Kidney (tissue), 14 donors: Measurements from ENCODE around the gene FLNA. TPM values are rescaled to one million over a fixed set of nuclear protein-coding genes. Genes with fewer than 3 reads are reported as not detected.

Experiments
- DNase-seq, 5 donors: peaks; one replicate each; pipeline ENCODE4 v3.0.0-alpha.2; 2013 to 2020
- FAIRE-seq: peaks from 2 replicates; lab custom pipeline; 2012; peaks lifted over from hg19 to GRCh38; lab: Jason Lieb, UNC
- H3K27ac ChIP-seq, 2 donors: one replicate each; pipeline ENCODE4 v1.7.0; 2013; ENCODE audit warnings: low read depth in 2 of 2, low read length in 2 of 2, inconsistent platforms in 1 of 2
- H3K27me3 ChIP-seq: one replicate; pipeline ENCODE4 v1.7.1; 2013; ENCODE audit warnings: low read length, inconsistent platforms; ENCODE audit not compliant: control insufficient read depth, insufficient read depth
- H3K36me3 ChIP-seq, 3 donors: one replicate each; pipeline versions ENCODE4 v1.7.0 to v1.7.1; 2013; ENCODE audit warnings: low read length in 3 of 3, control low read depth in 1 of 3, inconsistent platforms in 1 of 3; ENCODE audit not compliant: insufficient read depth in 3 of 3, control insufficient read depth in 2 of 3
- H3K4me1 ChIP-seq, 3 donors: one replicate each; pipeline versions ENCODE4 v1.7.0 to v1.7.1; 2013; ENCODE audit warnings: low read length in 3 of 3, inconsistent platforms in 1 of 3, low read depth in 1 of 3; ENCODE audit not compliant: control insufficient read depth in 2 of 3, insufficient read depth in 2 of 3
- H3K4me3 ChIP-seq, 3 donors: one replicate each; pipeline versions ENCODE4 v1.7.0 to v1.8.1; 2013; ENCODE audit warnings: low read length in 3 of 3, control low read depth in 1 of 3, inconsistent platforms in 1 of 3
- H3K9ac ChIP-seq, 3 donors: one replicate each; pipeline versions ENCODE4 v1.7.0 to v1.7.1; 2013; ENCODE audit warnings: low read length in 3 of 3, control low read depth in 1 of 3, inconsistent platforms in 1 of 3
- H3K9me3 ChIP-seq, 3 donors: one replicate each; pipeline versions ENCODE4 v1.7.0 to v1.7.1; 2013; ENCODE audit warnings: low read length in 3 of 3, control low read depth in 1 of 3, inconsistent platforms in 1 of 3; ENCODE audit not compliant: control insufficient read depth in 2 of 3, insufficient read depth in 1 of 3
- intact Hi-C: fragments of 100-400 bp; cut with DNase I; formaldehyde crosslinking; loops from one replicate; pipeline ENCODE4 v1.11.1; 2022
- polyA plus RNA-seq: library from polyadenylated mRNA; stranded (reverse); fragments of 350-450 nt; fragmentation: Illumina TruSeq; extraction: RNeasy Lipid Tissue Mini Kit (QIAGEN cat#74804); gene quantifications from one replicate; pipeline ENCODE4 v1.2.3, GENCODE V29; 2014; ENCODE audit warnings: low read depth, low replicate concordance; ENCODE audit not compliant: insufficient read depth
- total RNA-seq: library from RNA; stranded (reverse); fragmentation: NEBNext Ultra II Directional; extraction: Animal tissue kit (Norgen Biotek cat#: 25700); gene quantifications from one replicate; pipeline ENCODE4 v1.2.1, GENCODE V29; 2021
- TF ChIP-seq, protein P1 (sequence below): IDR thresholded peaks from 3 replicates; pipeline ENCODE4 v1.5.1; 2012; ENCODE audit warnings: mild to moderate bottlenecking, moderate library complexity, borderline replicate concordance; ENCODE audit not compliant: insufficient read depth; ENCODE audit errors: extremely low read depth
- donor health status: control.
- donor health status: control.
- donor health status: control.
- donor health status: control.
- donor health status: control.
- donor health status: DM: yes; HTN: yes; CAD: no.
- donor health status: Normal renal cell carcinoma (clear cell type).

FLNA gene
- total and polyA plus RNA-seq, 2 donors from 2014 or later: 421 to 1,036 TPM

DNA sequence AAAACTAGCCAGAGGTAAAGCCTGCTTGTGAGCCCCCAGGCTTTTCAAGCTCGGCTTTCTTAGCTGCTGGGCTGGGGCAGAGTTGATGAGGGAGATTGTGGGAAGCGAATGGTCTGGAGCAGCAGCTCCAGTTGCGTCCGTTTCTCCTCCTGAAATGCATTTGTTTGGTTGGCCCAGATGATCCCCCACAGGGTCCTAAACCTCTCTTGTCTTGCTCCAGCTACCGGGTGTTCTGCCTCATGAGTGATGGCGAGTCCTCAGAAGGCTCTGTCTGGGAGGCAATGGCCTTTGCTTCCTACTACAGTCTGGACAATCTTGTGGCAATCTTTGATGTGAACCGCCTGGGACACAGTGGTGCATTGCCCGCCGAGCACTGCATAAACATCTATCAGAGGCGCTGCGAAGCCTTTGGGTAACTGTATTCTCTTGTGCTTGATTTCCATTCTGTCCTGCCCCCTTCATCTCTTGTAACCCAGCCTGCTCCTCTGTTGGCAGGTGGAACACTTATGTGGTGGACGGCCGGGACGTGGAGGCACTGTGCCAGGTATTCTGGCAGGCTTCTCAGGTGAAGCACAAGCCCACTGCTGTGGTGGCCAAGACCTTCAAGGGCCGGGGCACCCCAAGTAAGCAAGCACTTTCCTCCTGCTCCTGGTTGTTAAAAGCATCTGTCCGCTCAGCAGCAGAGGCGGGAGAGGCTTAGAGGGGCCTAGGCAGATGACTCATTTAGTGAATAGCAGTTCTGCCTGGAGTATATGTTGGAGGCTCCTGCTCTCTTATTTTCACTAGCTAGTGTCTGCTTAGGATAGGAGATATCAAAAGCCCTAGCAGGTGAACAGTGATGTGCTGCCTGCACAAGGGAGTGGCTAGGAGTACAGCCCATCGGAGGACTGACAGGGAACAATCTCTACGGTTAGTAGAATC, 63.6 kb downstream of the FLNA start:
- FAIRE-seq: no peak
- no peaks in the 10 kb centered on the region for H3K4me1 ChIP-seq
- TF ChIP-seq, protein P1, sequence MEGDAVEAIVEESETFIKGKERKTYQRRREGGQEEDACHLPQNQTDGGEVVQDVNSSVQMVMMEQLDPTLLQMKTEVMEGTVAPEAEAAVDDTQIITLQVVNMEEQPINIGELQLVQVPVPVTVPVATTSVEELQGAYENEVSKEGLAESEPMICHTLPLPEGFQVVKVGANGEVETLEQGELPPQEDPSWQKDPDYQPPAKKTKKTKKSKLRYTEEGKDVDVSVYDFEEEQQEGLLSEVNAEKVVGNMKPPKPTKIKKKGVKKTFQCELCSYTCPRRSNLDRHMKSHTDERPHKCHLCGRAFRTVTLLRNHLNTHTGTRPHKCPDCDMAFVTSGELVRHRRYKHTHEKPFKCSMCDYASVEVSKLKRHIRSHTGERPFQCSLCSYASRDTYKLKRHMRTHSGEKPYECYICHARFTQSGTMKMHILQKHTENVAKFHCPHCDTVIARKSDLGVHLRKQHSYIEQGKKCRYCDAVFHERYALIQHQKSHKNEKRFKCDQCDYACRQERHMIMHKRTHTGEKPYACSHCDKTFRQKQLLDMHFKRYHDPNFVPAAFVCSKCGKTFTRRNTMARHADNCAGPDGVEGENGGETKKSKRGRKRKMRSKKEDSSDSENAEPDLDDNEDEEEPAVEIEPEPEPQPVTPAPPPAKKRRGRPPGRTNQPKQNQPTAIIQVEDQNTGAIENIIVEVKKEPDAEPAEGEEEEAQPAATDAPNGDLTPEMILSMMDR: no peak

DNA sequence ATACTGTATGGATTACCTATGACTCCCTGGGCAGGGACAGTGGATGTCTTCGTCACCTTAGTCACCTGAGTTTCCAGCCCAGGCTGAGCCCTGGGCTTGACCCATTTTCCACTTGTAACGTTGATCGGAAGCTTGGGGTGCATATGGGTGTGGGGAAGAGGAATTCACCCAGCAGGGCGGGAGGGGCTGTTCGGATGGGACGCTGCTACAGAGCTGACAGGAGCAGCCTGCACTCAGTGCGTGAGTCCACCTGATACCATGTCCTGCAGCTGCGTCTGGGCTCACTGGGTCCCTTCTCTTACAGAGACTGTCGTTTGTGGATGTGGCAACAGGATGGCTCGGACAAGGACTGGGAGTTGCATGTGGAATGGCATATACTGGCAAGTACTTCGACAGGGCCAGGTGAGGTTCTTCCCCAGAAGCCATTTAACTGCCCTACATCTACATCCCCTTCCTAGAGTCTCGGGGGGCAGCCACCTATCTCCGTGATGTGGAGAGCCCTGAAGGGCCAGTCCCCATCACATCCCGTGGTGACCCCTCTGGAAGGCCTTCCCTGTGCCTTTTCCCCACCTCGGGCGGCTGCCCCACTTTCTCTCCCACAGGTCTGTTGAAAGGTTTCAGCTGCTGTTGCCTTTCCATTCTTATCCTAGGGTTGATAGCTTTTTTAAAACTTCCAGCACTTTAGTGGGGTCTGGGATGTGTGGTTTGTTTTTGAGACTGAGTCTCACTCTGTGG, 65.2 kb downstream of the FLNA start:
- no peaks in the 10 kb centered on the region for H3K9me3 ChIP-seq
- no peak overlapping the region for H3K27ac ChIP-seq
- FAIRE-seq (no peak), DNase-seq (no peak)
- H3K4me3 ChIP-seq: no peak overlapping the region
- intact Hi-C loops: no loop called here
- no peak overlapping the region for H3K9ac ChIP-seq
- H3K27me3 ChIP-seq: no peaks in the 10 kb centered on the region
- TF ChIP-seq, protein P1: no peak
- no peaks in the 10 kb centered on the region for H3K36me3 ChIP-seq
- no peaks in the 10 kb centered on the region for H3K4me1 ChIP-seq

More for the DNA sequence above, 63.6 kb downstream of the FLNA start:
- no peaks in the 10 kb centered on the region for H3K9me3 ChIP-seq
- DNase-seq: peak in 2 of 5 donors; percentile 23 to 58
- H3K27me3 ChIP-seq: no peaks in the 10 kb centered on the region
- no peak overlapping the region for H3K9ac ChIP-seq
- intact Hi-C loops: no loop called here
- no peaks in the 10 kb centered on the region for H3K36me3 ChIP-seq
- no peak overlapping the region for H3K27ac ChIP-seq
- H3K4me3 ChIP-seq: no peak overlapping the region

DNA sequence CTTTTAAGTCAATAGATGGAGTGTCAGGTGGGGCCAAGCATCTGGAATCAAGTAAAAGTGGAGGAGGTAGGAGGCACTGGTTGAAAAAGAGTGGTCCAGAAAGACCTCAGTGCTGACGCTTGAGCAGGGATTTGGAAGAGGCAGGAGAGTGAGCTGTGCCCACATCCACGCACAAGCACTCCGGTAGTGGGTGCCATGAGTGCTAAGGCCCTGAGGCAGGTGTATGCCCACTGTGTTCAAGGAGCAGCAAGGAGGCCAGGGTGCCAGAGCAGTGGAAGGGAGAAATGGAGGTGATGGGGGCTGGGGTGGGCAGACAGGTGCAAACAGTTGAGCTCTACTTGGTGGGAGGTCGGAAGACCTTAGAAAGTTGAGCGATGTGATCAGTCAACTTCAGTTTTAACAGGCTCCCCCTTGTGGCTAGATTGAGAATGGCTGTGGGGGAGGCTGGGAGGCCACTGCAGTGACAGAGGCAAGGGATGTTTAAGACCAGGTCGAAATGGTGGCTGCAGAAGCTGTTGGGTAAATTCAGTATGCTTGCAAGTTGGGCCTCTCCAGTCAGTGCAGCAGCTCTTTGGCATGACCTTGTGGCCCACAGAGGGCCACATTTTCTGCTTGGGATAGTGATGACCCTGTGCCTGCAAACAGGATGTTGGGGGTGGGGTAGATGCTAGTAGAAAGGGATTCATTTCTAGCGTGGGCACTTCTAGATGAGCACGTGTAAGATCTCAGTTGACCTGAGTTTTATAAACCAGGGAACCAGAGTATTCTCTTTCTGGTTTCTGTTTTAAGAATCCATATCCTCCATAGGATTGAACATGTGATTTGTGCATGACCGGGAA, 66.1 kb downstream of the FLNA start:
- no peaks in the 10 kb centered on the region for H3K36me3 ChIP-seq
- H3K27me3 ChIP-seq: no peaks in the 10 kb centered on the region
- no peaks in the 10 kb centered on the region for H3K9me3 ChIP-seq
- no peaks in the 10 kb centered on the region for H3K4me1 ChIP-seq
- TF ChIP-seq, protein P1: peak; percentile 55
- no peak overlapping the region for H3K9ac ChIP-seq
- H3K27ac ChIP-seq: no peak overlapping the region
- peak in 4 of 5 donors; percentile 50 to 62 (median 56) for DNase-seq
- intact Hi-C loops: no loop called here
- FAIRE-seq: no peak
- H3K4me3 ChIP-seq: no peak overlapping the region
